SU-DHL-6 (cell line): ENCODE results near the gene PDE8B.

Experiments used
- EZH2phosphoT487 ChIP-seq: fragments of 200-600 bp; sonication (generic), shearing (Covaris generic); conservative IDR thresholded peaks from 2 replicates; pipeline ENCODE4 v1.6.1; 2018; ENCODE audit warnings: mild to moderate bottlenecking, antibody characterized with exemption, low read length, moderate library complexity, mixed read lengths
- TF ChIP-seq, protein P1 (sequence below): fragments of 200-600 bp; sonication (generic); IDR thresholded peaks from one replicate; pipeline ENCODE4 v1.5.1; 2017; ENCODE audit warnings: antibody characterized with exemption, mild to moderate bottlenecking, low read length, moderate library complexity; ENCODE audit not compliant: insufficient read depth, poor library complexity, severe bottlenecking

DNA sequence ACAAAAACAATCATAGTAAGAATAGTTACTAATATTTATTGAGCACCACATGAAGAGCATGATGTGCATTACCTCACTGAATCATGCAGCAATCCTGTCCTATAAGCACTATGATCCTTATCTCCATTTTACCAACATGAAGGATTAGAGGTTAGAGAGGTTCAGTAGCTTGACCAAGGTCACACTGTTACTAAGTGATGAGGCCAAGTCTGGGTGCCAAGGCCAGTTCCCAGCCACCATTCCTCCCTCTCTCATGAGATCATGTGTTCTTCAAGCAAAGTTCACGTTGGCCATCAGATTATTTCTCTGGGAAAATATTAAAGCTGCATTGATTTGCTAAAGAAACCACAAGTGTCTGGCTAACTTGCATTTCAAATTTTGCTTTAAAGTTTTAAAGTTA, 31.0 kb downstream of the PDE8B start:
- TF ChIP-seq, protein P1, sequence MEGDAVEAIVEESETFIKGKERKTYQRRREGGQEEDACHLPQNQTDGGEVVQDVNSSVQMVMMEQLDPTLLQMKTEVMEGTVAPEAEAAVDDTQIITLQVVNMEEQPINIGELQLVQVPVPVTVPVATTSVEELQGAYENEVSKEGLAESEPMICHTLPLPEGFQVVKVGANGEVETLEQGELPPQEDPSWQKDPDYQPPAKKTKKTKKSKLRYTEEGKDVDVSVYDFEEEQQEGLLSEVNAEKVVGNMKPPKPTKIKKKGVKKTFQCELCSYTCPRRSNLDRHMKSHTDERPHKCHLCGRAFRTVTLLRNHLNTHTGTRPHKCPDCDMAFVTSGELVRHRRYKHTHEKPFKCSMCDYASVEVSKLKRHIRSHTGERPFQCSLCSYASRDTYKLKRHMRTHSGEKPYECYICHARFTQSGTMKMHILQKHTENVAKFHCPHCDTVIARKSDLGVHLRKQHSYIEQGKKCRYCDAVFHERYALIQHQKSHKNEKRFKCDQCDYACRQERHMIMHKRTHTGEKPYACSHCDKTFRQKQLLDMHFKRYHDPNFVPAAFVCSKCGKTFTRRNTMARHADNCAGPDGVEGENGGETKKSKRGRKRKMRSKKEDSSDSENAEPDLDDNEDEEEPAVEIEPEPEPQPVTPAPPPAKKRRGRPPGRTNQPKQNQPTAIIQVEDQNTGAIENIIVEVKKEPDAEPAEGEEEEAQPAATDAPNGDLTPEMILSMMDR, result no peak
- no peak for TF ChIP-seq EZH2phosphoT487
